Stomach (tissue), 9 donors: ENCODE measurements around the gene ZNF438. TPM values are rescaled to one million over a fixed set of nuclear protein-coding genes. Genes with fewer than 3 reads are reported as not detected.
A peak's percentile ranks its signal among the peaks of the same experiment; 100 is the strongest.

ENCODE experiments used
- DNase-seq, 2 donors: peaks; one replicate each; pipeline versions ENCODE4 v3.0.0 to v3.0.0-alpha.2; 2013 to 2019
- H3K27ac ChIP-seq, 5 donors: fragments of 200-600 bp in 4 of 5; sonication (generic) in 4 of 5; one replicate each; pipeline ENCODE4 v1.5.1; 2013 to 2019; ENCODE audit warnings: mild to moderate bottlenecking in 1 of 5, moderate library complexity in 1 of 5
- H3K27me3 ChIP-seq, 3 donors: fragments of 200-600 bp; sonication (generic); one replicate each; pipeline ENCODE4 v1.5.1; 2017 to 2019; ENCODE audit warnings: mixed run types in 1 of 3
- H3K36me3 ChIP-seq, 4 donors: fragments of 200-600 bp; sonication (generic); 1 replicate in 3 of 4; 2 replicates in 1 of 4; pipeline ENCODE4 v1.5.1; 2016 to 2019
- H3K4me1 ChIP-seq, 4 donors: fragments of 200-600 bp; sonication (generic); one replicate each; pipeline ENCODE4 v1.5.1; 2016 to 2019
- H3K4me3 ChIP-seq, 4 donors: fragments of 200-600 bp; sonication (generic) in 3 of 4; one replicate each; pipeline ENCODE4 v1.5.1; 2016 to 2019; ENCODE audit warnings: mild to moderate bottlenecking in 1 of 4
- H3K9me3 ChIP-seq, 4 donors: fragments of 200-600 bp; sonication (generic); one replicate each; pipeline ENCODE4 v1.5.1; 2016 to 2019
- EP300 ChIP-seq: sonication (generic); formaldehyde crosslinking; IDR thresholded peaks from one replicate; pipeline ENCODE4 v1.6.1; 2017; ENCODE audit warnings: antibody characterized with exemption
- POLR2A ChIP-seq, 4 donors: fragments of 450-650 bp; IDR thresholded peaks; one replicate each; pipeline ENCODE4 v1.6.1; 2016; ENCODE audit warnings: antibody characterized with exemption in 4 of 4, control low read depth in 2 of 4, mild to moderate bottlenecking in 1 of 4, moderate library complexity in 1 of 4
- POLR2AphosphoS5 ChIP-seq, 3 donors: sonication (generic); formaldehyde crosslinking; IDR thresholded peaks; one replicate each; pipeline ENCODE4 v1.6.1; 2016; ENCODE audit warnings: antibody characterized with exemption in 3 of 3
- WGBS, 5 donors: extraction: QIAGEN DNeasy Blood & Tissue Kit in 3 of 5; methylation state at CpG; one replicate each; pipeline versions ENCODE4 v1.1.5 to v1.1.7; 2013 to 2018; 5-methylcytosine and 5-hydroxymethylcytosine counted together
- intact Hi-C: fragments of 100-400 bp; cut with DNase I; formaldehyde crosslinking; loops from one replicate; pipeline ENCODE4 v1.15.1; 2023; ENCODE audit warnings: low total_unique reads
- polyA plus RNA-seq, 3 donors: library from polyadenylated mRNA; stranded (reverse); fragments of 200-250 nt; gene quantifications; one replicate each; pipeline ENCODE4 v1.2.3, GENCODE V29; 2013
- total RNA-seq, 5 donors: library from RNA; depleted of rRNA; stranded (reverse); fragments of >200 nt; gene quantifications; one replicate each; pipeline versions ENCODE4 v1.1.0 to v1.2.3, GENCODE V29; 2014 to 2016
- TF ChIP-seq, protein P1 (sequence below), 7 experiments: fragments of 450-650 bp in 4 of 7; fragments of 200-600 bp in 3 of 7; sonication (generic) in 3 of 7; IDR thresholded peaks; one replicate each; pipeline ENCODE4 v1.5.1; 2016 to 2019; ENCODE audit warnings: antibody characterized with exemption in 7 of 7, control low read depth in 2 of 7, mild to moderate bottlenecking in 1 of 7
- donor health status: healthy with polysubstance abuse.
- donor health status: Bipolar disorder and iron deficiency.
- donor health status: healthy.

Gene ZNF438
- total and polyA plus RNA-seq, 8 donors = 3.5 to 37.9 (median 5.4) TPM; not detected in 1

- Histone ChIP-seq H3K36me3 (no peaks in the 10 kb centered on the region), H3K4me3 (no peak overlapping the region), H3K27ac (peak overlapping the region in 1 of 5 donors; percentile 32), H3K4me1 (peaks cover 0 to 13% (median 2%) of the 10 kb centered on the region in 4 donors), H3K9me3 (no peaks in the 10 kb centered on the region), H3K27me3 (no peaks in the 10 kb centered on the region)
- TF ChIP-seq, protein P1, sequence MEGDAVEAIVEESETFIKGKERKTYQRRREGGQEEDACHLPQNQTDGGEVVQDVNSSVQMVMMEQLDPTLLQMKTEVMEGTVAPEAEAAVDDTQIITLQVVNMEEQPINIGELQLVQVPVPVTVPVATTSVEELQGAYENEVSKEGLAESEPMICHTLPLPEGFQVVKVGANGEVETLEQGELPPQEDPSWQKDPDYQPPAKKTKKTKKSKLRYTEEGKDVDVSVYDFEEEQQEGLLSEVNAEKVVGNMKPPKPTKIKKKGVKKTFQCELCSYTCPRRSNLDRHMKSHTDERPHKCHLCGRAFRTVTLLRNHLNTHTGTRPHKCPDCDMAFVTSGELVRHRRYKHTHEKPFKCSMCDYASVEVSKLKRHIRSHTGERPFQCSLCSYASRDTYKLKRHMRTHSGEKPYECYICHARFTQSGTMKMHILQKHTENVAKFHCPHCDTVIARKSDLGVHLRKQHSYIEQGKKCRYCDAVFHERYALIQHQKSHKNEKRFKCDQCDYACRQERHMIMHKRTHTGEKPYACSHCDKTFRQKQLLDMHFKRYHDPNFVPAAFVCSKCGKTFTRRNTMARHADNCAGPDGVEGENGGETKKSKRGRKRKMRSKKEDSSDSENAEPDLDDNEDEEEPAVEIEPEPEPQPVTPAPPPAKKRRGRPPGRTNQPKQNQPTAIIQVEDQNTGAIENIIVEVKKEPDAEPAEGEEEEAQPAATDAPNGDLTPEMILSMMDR (IDR thresholded peaks at IDR 0.05) = no peak
- no peak for TF ChIP-seq POLR2AphosphoS5 (IDR thresholded peaks at IDR 0.05)
- no peak for TF ChIP-seq POLR2A (IDR thresholded peaks at IDR 0.05)
- TF ChIP-seq EP300 = no peak
- 77 to 88% (median 85%) methylated on average over 3 of the region's 3 CpGs for WGBS, 5 donors
- DNase-seq = no peak
- intact Hi-C loops = no loop called here
Observed at GRCh38 chr10:31069411-31069810, 37.7 kb upstream of the ZNF438 start.

- H3K9me3 ChIP-seq = no peaks in the 10 kb centered on the region
- H3K4me1 ChIP-seq = peaks cover 0 to 29% (median 14%) of the 10 kb centered on the region in 4 donors
- no peak overlapping the region for H3K4me3 ChIP-seq
- 43 to 63% (median 53%) methylated on average over 2 of the region's 2 CpGs for WGBS, 5 donors
- H3K36me3 ChIP-seq = no peaks in the 10 kb centered on the region
- DNase-seq = peak in 1 of 2 donors; percentile 63
- TF ChIP-seq EP300 (no peak), POLR2AphosphoS5 (IDR thresholded peaks at IDR 0.05) (peak in 1 of 3 donors; percentile 4)
- no peaks in the 10 kb centered on the region for H3K27me3 ChIP-seq
- peak overlapping the region in 2 of 5 donors; percentile 42 to 69 for H3K27ac ChIP-seq
- intact Hi-C loops = no loop called here
Observed at GRCh38 chr10:31064348-31064747, 32.7 kb upstream of the ZNF438 start.

DNA sequence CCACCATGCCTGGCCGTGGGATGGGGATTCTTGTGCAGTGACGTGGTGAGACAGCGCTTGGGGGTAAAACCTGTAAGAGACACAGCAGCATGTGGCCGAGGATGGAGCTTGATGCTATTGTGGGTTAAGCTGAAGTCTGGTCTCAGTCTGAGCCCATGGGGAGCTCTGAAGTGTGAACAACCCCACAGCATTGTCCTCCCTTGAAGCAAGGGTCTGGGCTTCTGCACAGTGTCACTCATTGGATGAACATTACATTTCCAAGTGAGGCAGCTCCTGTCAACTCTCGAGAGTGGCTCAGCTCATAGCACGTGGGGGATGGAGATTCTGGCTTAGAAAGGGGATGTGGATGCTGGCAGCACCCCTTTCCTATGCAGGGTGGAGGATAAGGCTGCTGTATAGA lies 32.2 kb upstream of the ZNF438 start:
- DNase-seq = peak in 1 of 2 donors; percentile 33
- Histone ChIP-seq H3K9me3 (no peaks in the 10 kb centered on the region), H3K4me3 (no peak overlapping the region), H3K27ac (peak overlapping the region in 2 of 5 donors; percentile 42 to 69), H3K27me3 (no peaks in the 10 kb centered on the region), H3K36me3 (no peaks in the 10 kb centered on the region), H3K4me1 (peaks cover 0 to 29% (median 14%) of the 10 kb centered on the region in 4 donors)
- WGBS, 5 donors = 77 to 89% (median 82%) methylated on average over 6 of the region's 6 CpGs
- TF ChIP-seq POLR2AphosphoS5 (IDR thresholded peaks at IDR 0.05) (no peak), POLR2A (IDR thresholded peaks at IDR 0.05) (no peak), EP300 (no peak)
- TF ChIP-seq, protein P1 (IDR thresholded peaks at IDR 0.05) = no peak
- intact Hi-C loops = no loop called here

DNA sequence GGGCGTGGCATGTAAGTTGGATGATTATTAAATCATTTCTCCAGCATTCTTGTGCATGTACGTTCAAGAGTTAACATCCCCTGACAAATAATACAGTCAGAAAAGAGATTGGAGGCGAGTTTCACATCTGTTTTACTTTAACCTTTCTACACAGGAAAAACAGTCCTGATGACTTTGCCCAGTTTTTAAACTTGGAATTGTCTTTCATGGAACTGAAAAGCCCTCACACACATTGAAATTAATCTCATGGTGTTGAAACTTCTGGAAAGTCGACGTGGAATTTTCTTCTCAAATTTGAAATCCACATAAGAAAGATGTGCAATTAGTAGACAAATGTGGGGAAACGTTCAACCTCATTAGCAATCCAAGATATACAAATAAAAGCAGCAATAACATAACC lies 31.2 kb upstream of the ZNF438 start:
- intact Hi-C loops = no loop called here

GRCh38 chr10:31061941-31062340 lies 30.3 kb upstream of the ZNF438 start:
- no peaks in the 10 kb centered on the region for H3K36me3 ChIP-seq
- no peaks in the 10 kb centered on the region for H3K9me3 ChIP-seq
- H3K4me1 ChIP-seq = peaks cover 0 to 29% (median 14%) of the 10 kb centered on the region in 4 donors
- no peak for DNase-seq
- no peaks in the 10 kb centered on the region for H3K27me3 ChIP-seq
- intact Hi-C loops = no loop called here
- TF ChIP-seq POLR2AphosphoS5 (IDR thresholded peaks at IDR 0.05) (no peak), POLR2A (IDR thresholded peaks at IDR 0.05) (no peak), EP300 (no peak)
- TF ChIP-seq, protein P1 (IDR thresholded peaks at IDR 0.05) = no peak
- H3K4me3 ChIP-seq = no peak overlapping the region
- WGBS, 5 donors = 92 to 97% (median 95%) methylated on average over 9 of the region's 9 CpGs
- H3K27ac ChIP-seq = peak overlapping the region in 1 of 5 donors; percentile 54

More for the DNA sequence above, 31.2 kb upstream of the ZNF438 start:
- TF ChIP-seq POLR2AphosphoS5 (IDR thresholded peaks at IDR 0.05) = no peak
- TF ChIP-seq, protein P1 (IDR thresholded peaks at IDR 0.05) = no peak
- TF ChIP-seq POLR2A (IDR thresholded peaks at IDR 0.05) = no peak
- TF ChIP-seq EP300 = no peak
- H3K4me1 ChIP-seq = peaks cover 0 to 29% (median 14%) of the 10 kb centered on the region in 4 donors
- WGBS, 5 donors = 20 to 40% (median 31%) methylated on average over 6 of the region's 6 CpGs
- H3K27me3 ChIP-seq = no peaks in the 10 kb centered on the region
- H3K36me3 ChIP-seq = no peaks in the 10 kb centered on the region
- H3K4me3 ChIP-seq = no peak overlapping the region
- H3K27ac ChIP-seq = peak overlapping the region in 2 of 5 donors; percentile 54 to 56
- H3K9me3 ChIP-seq = no peaks in the 10 kb centered on the region
- DNase-seq = peak in 1 of 2 donors; percentile 55
